GM18511 (cell line): Measurements from ENCODE around the gene MAP3K6.

ENCODE experiments used
- ATAC-seq: cut with Tn5 transposase; IDR thresholded peaks from one replicate; pipeline ENCODE4 v1.9.1; 2021; ENCODE audit warnings: mild to moderate bottlenecking, moderate library complexity; ENCODE audit not compliant: unreplicated experiment

The MAP3K6 gene

DNA sequence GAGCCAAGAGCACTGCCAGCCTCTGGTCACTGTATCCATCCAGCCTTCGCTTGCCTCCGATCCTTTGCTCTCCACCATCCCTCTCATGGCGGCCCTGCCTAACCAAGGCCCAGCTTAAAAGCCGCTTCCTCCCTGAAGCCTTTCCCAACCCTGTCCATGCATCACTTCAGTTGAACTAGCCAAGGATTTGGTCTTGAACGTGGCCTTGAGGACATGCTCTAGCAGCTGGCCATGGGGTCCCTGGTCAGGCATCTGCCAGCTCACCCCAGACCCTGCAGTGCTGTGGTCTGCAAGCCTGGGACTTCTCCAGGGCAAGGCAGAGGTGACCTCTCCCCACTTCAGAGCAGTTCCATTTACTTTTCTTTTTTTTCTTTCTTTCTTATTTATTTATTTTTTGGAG lies 30.0 kb downstream of the MAP3K6 start:
- ATAC-seq, result no peak

DNA sequence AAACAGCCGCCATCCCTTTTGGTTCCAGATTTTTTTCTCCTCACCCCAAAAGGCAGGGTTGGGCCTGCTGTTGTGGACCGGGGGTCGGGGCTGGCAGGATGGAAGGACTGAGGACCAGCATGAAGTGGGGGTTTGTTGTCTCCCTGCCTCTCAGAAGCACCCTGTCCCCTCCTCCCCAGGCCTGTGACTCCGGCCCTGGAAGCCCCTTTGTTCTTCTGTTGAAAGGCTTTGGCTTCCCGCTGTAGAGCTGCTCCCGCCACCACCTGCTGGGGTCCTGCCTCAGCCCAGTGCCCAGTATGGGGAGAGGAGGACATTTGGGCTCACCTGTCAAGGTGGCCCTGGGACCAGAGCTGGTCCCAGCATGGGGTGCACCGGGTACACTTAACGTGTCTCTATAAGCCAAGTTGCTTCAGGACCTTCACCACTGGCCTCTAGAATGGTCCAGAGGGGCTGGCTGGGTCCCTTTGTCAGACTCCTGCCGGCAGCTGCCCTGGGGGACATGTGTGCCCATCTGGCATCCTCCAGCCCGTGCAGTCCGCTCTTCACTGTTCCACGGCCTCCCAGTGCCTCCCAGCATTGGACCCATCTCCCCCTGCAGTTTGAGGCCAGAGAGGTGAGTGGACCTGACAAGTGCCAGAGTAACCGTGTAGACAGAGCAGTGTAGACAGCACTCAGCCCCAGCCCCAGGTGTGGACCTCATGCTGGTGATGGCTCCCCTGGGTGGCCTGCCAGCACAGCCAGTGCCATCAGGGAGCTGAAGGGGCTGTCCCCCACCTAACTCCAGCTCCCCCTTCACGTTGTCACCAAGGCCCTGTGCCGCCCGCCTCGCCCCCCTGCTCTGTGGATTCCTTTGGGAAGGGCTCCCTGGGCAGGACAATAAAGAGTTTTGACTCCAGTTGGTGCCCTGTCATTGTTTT lies 31.0 kb downstream of the MAP3K6 start:
- no peak for ATAC-seq

DNA sequence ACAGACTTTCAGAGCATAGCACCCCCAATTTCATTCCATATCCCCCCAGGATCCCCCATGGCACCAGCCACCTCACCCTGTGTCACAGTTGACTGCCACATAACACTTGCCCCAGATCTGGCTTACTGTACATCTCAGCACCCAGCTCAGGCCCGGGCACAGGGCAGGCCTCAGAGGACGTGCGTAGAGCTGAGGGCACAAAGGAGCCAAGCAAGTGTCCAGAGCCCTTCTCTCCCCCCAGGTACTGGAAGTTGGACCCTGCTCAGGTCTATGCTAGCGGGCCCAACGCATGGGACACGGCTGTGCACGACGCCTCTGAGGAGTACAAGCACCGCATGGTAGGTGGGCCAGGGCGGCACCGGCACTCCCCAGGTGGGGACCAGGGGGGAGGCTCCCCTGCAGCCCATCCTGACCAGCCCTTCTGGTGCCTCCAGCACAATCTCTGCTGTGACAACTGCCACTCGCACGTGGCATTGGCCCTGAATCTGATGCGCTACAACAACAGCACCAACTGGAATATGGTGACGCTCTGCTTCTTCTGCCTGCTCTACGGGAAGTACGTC lies 33.0 kb downstream of the MAP3K6 start:
- no peak for ATAC-seq

DNA sequence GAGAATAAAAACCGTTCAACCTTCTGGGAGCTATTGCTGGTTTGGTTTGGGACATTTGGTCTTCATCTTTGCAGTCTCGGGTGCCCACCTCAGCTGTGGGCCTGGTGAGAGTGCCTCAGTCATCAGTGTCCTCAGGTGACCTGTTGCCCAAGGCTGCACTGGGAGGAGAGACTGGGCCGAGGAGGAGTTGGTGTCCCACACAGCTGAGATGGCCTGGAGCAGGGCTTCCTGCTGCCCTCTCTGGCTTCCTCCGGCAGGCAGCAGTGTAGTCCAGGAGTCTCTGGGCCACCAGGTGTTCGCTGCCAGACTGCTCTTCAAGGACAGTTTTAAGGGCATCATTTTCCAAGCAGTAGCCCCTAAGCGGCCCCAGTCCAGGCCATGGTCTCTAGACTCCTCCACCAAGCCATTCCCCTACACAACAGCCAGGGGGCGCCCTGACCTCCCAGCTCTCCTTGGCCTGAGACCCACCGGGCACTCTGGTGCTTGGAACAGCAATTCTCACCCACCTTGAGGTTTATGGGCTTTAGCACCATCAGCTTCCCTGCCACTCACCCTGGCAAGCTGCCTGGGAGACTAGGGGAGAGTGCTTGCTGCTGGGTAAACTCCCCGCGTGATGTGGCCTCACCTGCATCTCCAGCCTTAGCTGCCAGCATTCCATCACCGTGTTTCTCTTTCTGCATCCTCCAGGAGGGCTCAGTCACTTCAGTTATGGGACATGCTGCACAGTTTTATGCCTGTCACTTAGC lies 34.1 kb downstream of the MAP3K6 start:
- no peak for ATAC-seq

DNA sequence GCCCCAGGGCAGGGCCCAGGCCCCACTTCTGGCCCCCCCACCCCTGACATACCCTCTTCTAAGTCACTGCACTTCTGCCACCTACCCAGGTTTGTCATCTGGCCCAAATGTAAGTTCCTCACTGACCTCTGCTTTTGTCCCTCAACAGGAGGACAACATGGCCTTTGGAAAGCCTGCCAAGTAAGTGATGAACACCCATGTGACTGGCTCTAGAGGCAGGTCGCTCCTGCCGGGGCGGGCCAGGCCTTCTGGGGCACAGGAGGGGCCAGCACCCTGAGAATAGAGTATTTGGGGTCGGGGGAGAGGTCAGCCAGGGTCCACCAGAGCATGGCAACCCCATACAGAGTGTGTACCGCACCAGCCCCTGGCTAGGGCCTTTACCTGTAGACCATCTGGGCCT lies 34.8 kb downstream of the MAP3K6 start:
- ATAC-seq, result no peak

DNA sequence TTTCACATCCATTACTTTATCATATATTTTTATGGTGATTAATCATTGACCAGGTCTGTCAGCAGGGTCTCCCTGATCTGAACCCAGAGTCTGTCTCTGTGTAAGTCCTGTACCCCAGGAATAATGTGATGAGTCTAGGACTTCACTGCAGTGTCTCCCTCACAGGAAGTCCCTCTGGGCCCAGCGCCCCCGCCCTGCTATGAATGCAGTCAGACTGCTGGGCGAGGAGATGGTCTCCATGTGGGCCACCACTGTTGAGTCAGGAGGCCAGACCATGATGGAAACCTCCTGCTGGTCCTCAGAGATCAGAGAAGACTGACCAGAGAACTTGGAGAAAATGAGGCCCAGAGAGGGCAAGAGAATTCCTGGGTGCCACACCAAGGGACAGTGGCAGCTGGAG lies 35.3 kb downstream of the MAP3K6 start:
- ATAC-seq, result no peak

DNA sequence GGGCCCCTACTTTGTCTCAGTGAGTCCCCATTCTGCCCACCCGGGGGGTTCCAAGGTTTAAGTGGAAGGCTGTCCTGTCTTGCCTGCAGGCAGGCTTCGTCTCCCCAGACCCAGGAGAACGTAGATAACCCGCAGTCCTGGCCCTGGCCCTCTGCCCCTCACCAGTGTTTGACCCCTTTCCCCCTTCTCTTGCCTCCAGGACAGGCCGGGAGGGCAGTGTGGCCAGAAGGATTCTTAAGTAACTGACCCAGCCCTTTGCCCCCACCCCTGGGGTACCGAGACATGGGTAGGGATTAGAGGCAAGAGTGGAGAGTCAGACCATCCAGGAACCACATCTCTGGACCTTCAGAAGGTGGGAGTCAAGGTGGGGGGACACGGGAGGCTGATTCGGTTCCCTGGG lies 36.0 kb downstream of the MAP3K6 start:
- ATAC-seq, result no peak

DNA sequence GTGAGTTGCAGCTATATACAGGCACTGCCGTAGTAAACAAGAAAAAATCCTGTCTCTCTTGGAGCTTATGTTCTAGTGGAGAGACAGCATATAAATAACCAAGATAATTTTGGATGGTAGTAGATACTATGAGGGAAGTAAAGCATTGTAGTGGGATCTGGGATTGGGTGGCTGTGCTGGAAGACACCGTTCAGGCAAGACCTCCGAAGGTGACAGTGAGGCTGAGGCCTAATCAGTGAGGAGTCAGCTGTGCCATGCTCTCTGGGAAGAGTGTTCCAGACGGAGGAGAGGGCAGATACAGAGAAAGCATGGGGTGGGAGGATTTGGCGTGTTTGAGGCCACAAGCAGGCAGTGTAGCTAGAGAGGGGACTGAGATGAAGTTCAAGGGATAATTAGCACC lies 38.8 kb downstream of the MAP3K6 start:
- no peak for ATAC-seq

DNA sequence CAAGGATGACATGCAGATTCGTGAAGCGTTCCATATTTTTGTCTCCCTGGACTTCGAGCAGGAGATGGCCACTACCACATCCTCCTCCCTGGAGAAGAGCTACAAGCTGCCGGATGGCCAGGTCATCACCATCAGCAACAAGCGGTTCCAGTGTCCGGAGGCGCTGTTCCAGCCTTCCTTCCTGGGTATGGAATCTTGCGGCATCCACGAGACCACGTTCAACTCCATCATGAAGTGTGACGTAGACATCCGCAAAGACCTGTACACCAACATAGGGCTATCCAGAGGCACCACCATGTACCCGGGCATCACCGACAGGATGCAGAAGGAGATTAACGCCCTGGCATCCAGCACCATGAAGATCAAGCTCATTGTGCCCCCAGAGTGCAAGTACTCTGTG lies 41.5 kb downstream of the MAP3K6 start:
- no peak for ATAC-seq

DNA sequence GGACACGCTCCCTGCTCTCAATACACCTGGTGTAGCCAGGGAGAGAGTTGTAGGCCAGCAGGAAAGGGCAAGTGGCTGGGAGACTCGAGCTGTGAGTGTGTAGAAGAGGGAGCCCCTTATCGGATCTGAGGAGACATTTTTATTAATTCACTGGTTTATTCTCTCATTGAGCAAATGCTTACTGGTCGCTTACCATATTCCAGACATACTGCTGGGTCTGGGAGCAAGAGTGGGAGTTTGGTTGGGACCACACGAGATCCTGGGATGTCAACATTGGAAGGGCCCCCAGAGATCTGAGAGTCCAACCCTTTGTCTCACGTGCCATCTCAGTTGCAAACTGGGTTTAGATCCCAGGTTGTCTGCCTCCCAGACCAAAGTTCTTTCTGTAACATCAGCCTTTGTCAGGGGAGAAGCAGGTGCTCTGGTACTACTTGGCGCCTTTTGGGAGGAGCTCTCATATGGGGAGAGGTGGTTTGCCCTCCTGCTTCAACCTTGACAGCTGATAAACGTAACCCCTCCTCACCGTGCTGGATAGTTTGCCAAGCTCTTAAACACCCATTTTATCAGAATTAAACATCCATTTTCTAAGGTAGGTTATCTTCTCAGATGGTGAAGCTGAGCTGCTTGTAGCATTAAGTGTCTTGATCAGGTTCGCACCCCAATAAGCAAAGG lies 44.1 kb downstream of the MAP3K6 start:
- peak; percentile 4 for ATAC-seq

DNA sequence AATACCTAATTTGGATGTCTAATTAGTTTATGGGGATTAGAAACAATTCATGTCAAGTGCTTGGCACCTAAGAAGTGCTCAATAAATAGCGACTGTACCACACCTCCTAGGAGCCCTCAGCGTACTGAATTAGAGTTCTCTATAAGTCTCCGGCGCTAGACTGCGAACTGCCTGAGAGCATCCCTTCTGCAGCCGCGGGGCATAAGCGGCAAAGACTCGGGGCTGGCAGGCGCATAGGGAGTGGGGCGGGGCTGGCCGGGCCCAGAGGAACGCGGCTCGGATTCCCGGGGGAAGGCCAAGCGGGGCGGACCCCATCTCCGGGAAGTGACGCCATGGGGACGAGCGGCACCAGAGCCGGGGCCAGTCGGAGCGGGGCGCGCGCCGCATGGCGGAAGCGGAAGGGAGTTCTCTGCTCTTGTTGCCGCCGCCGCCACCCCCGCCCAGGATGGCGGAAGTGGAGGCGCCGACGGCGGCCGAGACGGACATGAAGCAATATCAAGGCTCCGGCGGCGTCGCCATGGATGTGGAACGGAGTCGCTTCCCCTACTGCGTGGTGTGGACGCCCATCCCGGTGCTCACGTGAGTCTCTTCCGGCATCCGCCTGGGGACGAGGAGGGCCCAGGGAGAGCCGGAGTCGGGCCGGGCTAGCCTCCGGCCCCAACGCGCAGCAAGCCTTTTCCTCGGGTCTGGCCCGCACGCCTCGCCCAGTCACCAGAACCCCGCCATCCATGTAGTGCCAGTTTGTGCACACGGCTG lies 44.8 kb downstream of the MAP3K6 start, which contains the start of gene TMEM222:
TSS of gene TMEM222 (plus strand) at position 351 of the 756 bp plus-strand sequence. CDS start at position 386, 35 bp downstream.
- peak; percentile 92 for ATAC-seq

DNA sequence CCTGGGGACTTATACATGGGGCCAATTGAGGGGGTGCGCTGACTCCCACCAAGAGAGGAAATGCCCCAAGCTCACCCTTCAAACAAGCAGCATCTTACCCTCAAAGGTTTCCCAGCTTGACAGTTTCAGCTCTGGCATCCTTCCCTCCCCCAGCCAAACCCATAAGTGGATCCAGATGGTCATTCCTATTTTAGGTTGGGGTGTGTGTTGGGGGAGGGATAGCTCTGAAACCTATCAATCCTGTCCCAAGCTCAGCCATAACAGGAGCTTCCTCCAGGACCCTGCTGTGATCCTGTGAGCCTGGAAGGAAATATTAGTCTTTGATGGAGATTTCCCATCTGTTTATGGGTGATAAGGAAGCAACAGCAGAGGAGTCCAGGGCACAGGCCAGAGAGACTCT lies 48.2 kb downstream of the MAP3K6 start:
- no peak for ATAC-seq

DNA sequence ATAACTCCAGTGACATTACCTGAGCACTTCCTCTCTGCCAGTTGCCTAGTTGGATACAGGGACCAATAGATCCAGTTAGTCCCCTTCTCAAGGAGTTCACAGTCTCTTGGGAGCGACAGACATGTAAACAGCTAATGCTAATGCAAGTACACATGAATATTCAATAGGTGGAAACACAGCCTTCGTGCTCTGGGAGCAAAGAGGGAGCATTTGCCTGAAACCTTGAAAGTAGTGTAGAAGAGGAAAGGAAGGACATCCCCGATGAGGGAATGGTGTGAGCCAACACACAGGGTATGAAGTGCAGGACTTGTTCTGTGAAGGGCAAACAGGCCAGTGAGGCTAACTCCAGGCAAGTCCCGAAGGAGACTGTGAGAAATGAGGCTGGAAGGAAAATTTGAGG lies 48.6 kb downstream of the MAP3K6 start:
- ATAC-seq, result no peak

DNA sequence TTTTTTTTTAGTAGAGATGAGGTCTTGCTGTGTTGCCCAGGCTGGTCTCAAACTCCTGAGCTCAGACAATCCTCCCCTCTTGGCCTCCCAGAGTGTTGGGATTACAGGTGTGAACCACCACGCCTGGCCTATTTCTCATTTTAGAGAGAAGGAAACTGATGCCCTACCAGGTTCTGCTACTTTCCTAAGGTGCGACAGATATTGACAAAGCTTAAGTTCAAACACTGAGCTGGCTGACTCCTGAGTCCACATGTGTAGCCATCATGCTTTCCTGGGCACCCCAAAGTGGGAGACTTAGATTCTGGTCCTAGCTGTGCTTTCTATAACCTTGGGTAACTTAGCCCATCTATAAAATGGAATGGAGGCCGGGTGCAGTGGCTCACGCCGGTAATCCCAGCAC lies 49.9 kb downstream of the MAP3K6 start:
- ATAC-seq, result no peak

DNA sequence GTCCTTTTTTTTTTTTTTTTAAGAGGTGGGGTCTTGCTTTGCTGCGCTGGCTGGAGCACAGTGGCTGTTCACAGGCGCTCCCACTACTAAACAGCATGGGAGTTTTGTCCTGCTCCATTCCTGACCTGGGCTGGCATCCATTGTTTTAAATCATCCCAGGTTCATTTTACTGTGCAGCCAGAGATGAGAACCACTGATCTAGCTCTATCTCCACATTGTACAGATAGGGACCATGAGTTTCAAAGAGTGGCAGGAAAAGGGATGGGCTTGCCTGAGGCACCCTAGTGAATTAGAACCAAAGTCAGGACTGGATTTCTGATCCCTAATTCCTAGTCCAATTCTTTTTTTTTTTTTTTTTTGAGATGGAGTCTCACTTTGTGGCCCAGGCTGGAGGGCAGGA lies 52.0 kb downstream of the MAP3K6 start:
- ATAC-seq, result no peak

DNA sequence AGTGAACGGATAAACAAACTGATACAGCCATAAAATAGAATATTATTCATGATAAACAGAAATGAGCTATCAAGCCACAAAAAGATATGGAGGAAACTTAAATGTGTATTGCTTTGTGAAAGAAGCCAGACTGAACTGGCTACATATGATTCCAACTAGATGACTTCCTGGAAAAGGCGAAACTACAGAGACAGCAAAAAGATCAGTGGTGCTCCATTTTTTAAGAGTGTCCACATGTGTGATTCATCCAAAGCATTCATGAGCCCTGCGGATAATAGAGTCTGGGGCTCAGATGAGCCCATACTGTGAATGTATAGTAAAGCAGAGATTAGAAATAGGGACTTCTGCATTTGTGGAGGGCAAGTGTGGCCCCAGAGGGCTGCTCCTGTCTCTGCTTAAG lies 52.6 kb downstream of the MAP3K6 start:
- ATAC-seq, result no peak

DNA sequence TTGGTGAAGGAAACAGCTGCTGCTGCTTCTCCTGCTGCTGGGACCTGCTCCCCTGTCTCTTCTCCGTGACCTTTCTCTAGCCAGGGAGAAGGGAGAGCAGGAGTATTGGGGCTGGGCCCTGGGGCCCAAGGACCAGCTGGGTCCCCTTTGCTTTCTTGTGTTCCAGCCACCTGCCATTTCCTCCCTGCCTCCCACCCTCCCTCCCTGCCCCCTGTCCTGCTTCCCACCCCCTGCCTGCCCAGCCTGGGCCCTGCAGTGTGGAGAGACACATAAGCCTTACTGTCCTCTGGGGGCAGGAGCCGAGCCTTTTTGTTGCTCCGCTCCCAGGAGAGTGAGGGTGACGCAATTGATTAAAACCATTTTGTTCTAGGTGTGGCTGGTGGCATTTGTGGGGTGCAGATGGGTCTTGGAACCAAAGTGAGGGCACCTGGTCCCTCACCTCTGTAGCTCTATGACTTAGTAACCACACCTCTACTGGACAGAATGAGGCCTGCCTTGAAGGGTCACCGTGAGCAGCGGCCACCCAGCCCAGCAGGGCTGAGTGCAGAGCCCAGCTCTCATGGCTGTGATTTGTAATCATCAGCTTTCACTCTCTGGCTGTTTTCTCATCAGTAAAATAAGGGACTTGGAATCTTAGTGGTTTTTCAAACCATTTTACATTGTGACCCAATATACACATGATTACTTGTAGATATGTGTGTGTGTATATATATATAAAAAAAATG lies 58.7 kb downstream of the MAP3K6 start:
- ATAC-seq, result no peak

DNA sequence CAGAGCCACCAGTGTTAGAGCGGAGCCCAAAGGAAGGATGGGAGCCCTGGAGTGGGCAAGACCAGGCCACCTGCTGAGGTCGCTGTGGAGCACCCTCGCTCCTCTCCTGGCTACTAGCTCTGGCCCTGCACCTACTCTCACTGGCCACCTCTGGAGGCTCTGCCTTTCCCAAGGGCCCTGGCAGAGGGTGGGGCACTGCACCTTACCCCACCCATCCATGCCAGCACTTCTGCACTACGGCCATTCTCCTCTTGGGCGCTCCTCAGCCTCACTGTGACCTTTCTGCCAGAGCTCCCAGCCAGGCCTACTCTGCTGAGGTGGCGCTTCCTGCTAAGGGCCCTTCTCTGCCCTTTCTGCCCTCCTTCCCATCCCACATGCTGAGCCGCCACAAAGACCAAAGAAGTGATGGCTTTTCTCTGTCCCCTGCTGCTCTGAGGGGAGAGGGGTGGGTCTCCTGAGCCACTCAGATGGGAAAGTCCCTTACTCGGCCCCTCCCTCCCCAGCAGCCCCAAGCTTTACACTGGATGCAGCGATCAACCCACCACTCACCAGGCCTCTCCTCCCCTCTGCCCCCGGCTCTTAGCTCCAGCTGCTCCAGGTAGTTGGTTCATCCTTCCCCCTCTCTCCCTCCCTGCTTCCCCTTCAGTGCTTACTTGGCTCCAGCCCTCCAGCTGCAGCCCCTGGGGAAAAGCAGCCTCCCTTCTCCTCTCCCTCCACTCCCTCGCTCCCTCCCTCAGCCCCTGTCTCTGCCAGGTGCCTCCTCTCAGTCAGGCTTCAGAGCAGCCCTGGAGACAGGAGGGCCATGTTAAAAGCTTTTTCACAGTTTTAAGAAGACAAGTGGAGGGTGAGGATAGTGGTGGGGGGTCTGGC lies 59.6 kb downstream of the MAP3K6 start:
- ATAC-seq, result no peak

DNA sequence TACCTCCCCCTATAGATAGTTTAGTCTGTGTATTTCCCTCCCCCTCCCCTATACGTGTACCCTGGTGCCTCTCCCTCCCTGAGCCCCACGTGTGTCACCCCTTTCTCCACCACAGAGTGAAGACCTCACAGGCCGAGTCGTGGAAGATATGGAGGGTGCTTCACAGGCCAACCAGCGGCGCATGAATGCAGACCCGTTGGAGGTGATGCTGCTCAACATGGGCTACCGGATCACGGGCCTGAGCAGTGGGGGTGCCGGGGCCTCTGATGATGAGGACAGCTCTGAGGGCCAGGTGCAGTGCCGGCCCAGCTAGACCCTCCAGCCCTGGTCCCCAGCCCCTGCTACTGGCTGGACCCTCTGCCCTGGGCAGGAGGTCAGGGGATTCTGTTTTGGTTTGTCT lies 60.7 kb downstream of the MAP3K6 start:
- no peak for ATAC-seq
